HepG2 (cell line): ENCODE data around the gene XRCC1. TPM values are rescaled to one million over a fixed set of nuclear protein-coding genes. Genes with fewer than 3 reads are reported as not detected.

Experiments used
- ATAC-seq: fragments of 200-7000 bp; cut with Tn5 transposase; 3 replicates; pipeline ENCODE4 v1.9.1; 2020; ENCODE audit warnings: mild to moderate bottlenecking, moderate library complexity
- BruUV-seq: library from RNA; stranded (reverse); fragments of 400-500 nt; replicated peaks from 2 replicates; lab custom pipeline; 2021; lab: Mats Ljungman, UMichigan
- CTCF ChIA-PET: fragments of 300-600 bp; formaldehyde crosslinking; extraction: SDS; loops from one replicate; lab custom pipeline; 2021; ENCODE audit warnings: low total read pairs, inconsistent platforms, low intra/inter-chr PET ratio; lab: Yijun Ruan, JAX
- POLR2A ChIA-PET: fragments of 350-600 bp; sonication (Branson Sonifier 250); formaldehyde crosslinking; loops from one replicate; lab custom pipeline; 2020; ENCODE audit warnings: antibody characterized with exemption, inconsistent platforms; lab: Yijun Ruan, JAX
- DNase-seq: peaks from one replicate; pipeline ENCODE4 v3.0.0-alpha.2; 2015; ENCODE audit warnings: low spot score
- FAIRE-seq: peaks from 3 replicates; lab custom pipeline; 2011; peaks lifted over from hg19 to GRCh38; lab: Jason Lieb, UNC
- H2AFZ ChIP-seq: one replicate; pipeline ENCODE4 v1.6.1; 2011; ENCODE audit warnings: low read length, inconsistent platforms
- H3K27ac ChIP-seq: fragments of 300-600 bp; 3 replicates; pipeline ENCODE4 v1.8.0; 2011; ENCODE audit warnings: mixed run types, mild to moderate bottlenecking, mixed read lengths, low read length, inconsistent platforms; ENCODE audit not compliant: insufficient read depth; ENCODE audit errors: extremely low read length
- H3K27me3 ChIP-seq, 2 experiments: fragments of 200-600 bp in 1 of 2; 2 replicates in 1 of 2; 3 replicates in 1 of 2; pipeline versions ENCODE4 v1.6.0 to v1.8.0; 2011; ENCODE audit warnings: low read length in 2 of 2, mild to moderate bottlenecking in 2 of 2, moderate library complexity in 2 of 2, inconsistent platforms in 1 of 2; ENCODE audit not compliant: insufficient read depth in 2 of 2, control insufficient read depth in 1 of 2
- H3K36me3 ChIP-seq, 2 experiments: fragments of 200-600 bp in 1 of 2; replicated peaks in 1 of 2; 2 replicates in 1 of 2; 3 replicates in 1 of 2; pipeline versions ENCODE4 v1.5.1 to v1.8.0; 2011; ENCODE audit warnings: low read length in 2 of 2, inconsistent platforms in 1 of 2; ENCODE audit not compliant: insufficient read depth in 2 of 2, control insufficient read depth in 1 of 2
- H3K4me1 ChIP-seq: 2 replicates; pipeline ENCODE4 v1.5.1; 2012; ENCODE audit warnings: low read length, inconsistent platforms; ENCODE audit not compliant: insufficient read depth
- H3K4me2 ChIP-seq: 2 replicates; pipeline ENCODE4 v1.6.0; 2011; ENCODE audit warnings: low read depth, low read length, inconsistent platforms
- H3K4me3 ChIP-seq, 3 experiments: fragments of 200-600 bp in 1 of 3; sonication (generic), shearing (Covaris generic) in 1 of 3; replicated peaks in 1 of 3; 2 replicates each; pipeline ENCODE4 v1.5.1; 2011 to 2016; ENCODE audit warnings: low read length in 3 of 3, inconsistent platforms in 2 of 3, low read depth in 2 of 3, mild to moderate bottlenecking in 2 of 3, control low read depth in 1 of 3, mixed read lengths in 1 of 3; ENCODE audit not compliant: insufficient read depth in 1 of 3
- H3K79me2 ChIP-seq: one replicate; pipeline ENCODE4 v1.6.1; 2011; ENCODE audit warnings: low read length, inconsistent platforms; ENCODE audit not compliant: insufficient read depth
- H3K9ac ChIP-seq: 2 replicates; pipeline ENCODE4 v1.6.0; 2011; ENCODE audit warnings: mild to moderate bottlenecking, low read depth, low read length, inconsistent platforms; ENCODE audit not compliant: insufficient read depth
- H3K9me3 ChIP-seq: 2 replicates; pipeline ENCODE4 v1.5.1; 2012; ENCODE audit warnings: mild to moderate bottlenecking, low read length
- H4K20me1 ChIP-seq: 2 replicates; pipeline ENCODE4 v1.6.0; 2011; ENCODE audit warnings: inconsistent platforms, mild to moderate bottlenecking, low read length, moderate library complexity; ENCODE audit not compliant: insufficient read depth
- CREB1 ChIP-seq, 2 experiments: fragments of 450-650 bp in 1 of 2; IDR thresholded peaks; 2 replicates each; pipeline ENCODE4 v1.6.1; 2016 to 2017; ENCODE audit warnings: control low read depth in 1 of 2, mild to moderate bottlenecking in 1 of 2, missing compliant biosample characterization in 1 of 2, missing genetic modification characterization in 1 of 2
- CTCF ChIP-seq: sonication (generic); formaldehyde crosslinking; IDR thresholded peaks from 2 replicates; pipeline ENCODE4 v1.5.0; 2020; ENCODE audit warnings: mild to moderate bottlenecking, missing genetic modification reagents, moderate library complexity
- GATAD2A ChIP-seq: IDR thresholded peaks from 2 replicates; pipeline ENCODE4 v1.6.1; 2016
- KDM1A ChIP-seq: IDR thresholded peaks from 2 replicates; pipeline ENCODE4 v1.6.1; 2016; ENCODE audit warnings: missing compliant biosample characterization
- PPARG ChIP-seq: conservative IDR thresholded peaks from 2 replicates; pipeline ENCODE4 v1.6.1; 2016; ENCODE audit warnings: missing biosample characterization, missing genetic modification reagents
- RAD21 ChIP-seq: fragments of 450-650 bp; formaldehyde crosslinking; IDR thresholded peaks from 2 replicates; pipeline ENCODE4 v1.5.0; 2020; ENCODE audit warnings: mild to moderate bottlenecking
- SAP130 ChIP-seq: IDR thresholded peaks from 2 replicates; pipeline ENCODE4 v1.6.1; 2016; ENCODE audit warnings: low read depth
- SMC3 ChIP-seq: IDR thresholded peaks from 2 replicates; pipeline ENCODE4 v1.6.1; 2011; ENCODE audit warnings: low read length, improper control_type of control experiment
- STAG1 ChIP-seq: sonication (generic); formaldehyde crosslinking; IDR thresholded peaks from 2 replicates; pipeline ENCODE4 v1.4.0; 2020; ENCODE audit warnings: missing genetic modification reagents
- TEAD3 ChIP-seq: optimal IDR thresholded peaks from 2 replicates; pipeline ENCODE3; 2016; ENCODE audit warnings: borderline replicate concordance
- ZFP41 ChIP-seq: sonication (generic); formaldehyde crosslinking; IDR thresholded peaks from 2 replicates; pipeline ENCODE4 v1.4.0; 2020; ENCODE audit warnings: mild to moderate bottlenecking, missing genetic modification reagents, borderline replicate concordance
- ZMYM2 ChIP-seq: sonication (generic); formaldehyde crosslinking; IDR thresholded peaks from 2 replicates; pipeline ENCODE4 v1.8.0; 2022; ENCODE audit warnings: mild to moderate bottlenecking, missing genetic modification reagents
- ZNF180 ChIP-seq: sonication (generic); formaldehyde crosslinking; IDR thresholded peaks from 2 replicates; pipeline ENCODE4 v1.4.0; 2020; ENCODE audit warnings: low read depth, missing genetic modification reagents, borderline replicate concordance
- ZUFSP ChIP-seq: sonication (generic); formaldehyde crosslinking; IDR thresholded peaks from 2 replicates; pipeline ENCODE4 v1.9.0; 2021; ENCODE audit warnings: missing genetic modification reagents, mild to moderate bottlenecking, borderline replicate concordance
- WGBS: methylation state at CpG from one replicate; pipeline ENCODE4 v1.1.6; 2017; ENCODE audit warnings: low lambda C conversion rate; 5-methylcytosine and 5-hydroxymethylcytosine counted together
- in situ Hi-C: cut with HindIII; loops from 2 replicates; pipeline ENCODE4 v1.10.0; 2017; ENCODE audit warnings: low pct_unique_long_range_greater_than_20kb; ENCODE audit not compliant: extremely low pct_ligation_motif_present
- intact Hi-C: fragments of 100-400 bp; cut with micrococcal nuclease; formaldehyde crosslinking; loops from one replicate; pipeline ENCODE4 v1.10.0; 2022; ENCODE audit not compliant: unreplicated experiment
- polyA plus RNA-seq, 8 experiments: library from polyadenylated mRNA; depleted of rRNA in 3 of 8; stranded (reverse) in 7 of 8; unstranded in 1 of 8; fragments of >200 nt; fragmentation: Illumina TruSeq in 4 of 8; extraction: Trizol in 4 of 8; gene quantifications; 2 replicates each; pipeline versions ENCODE4 v1.2.1 to v1.2.3, GENCODE V29; 2011 to 2016; ENCODE audit warnings: low read depth in 4 of 8, missing spikeins in 1 of 8, mixed read lengths in 1 of 8; ENCODE audit not compliant: insufficient read depth in 1 of 8
- total RNA-seq, 5 experiments: library from RNA; depleted of rRNA; stranded (reverse); fragments of >200 nt; fragmentation: Illumina TruSeq; extraction: Trizol; gene quantifications; 2 replicates each; pipeline ENCODE4 v1.2.3, GENCODE V29; 2016; ENCODE audit warnings: low read depth in 1 of 5
- TF ChIP-seq, protein P1 (sequence below): IDR thresholded peaks from 2 replicates; pipeline ENCODE4 v1.6.1; 2016; ENCODE audit warnings: mild to moderate bottlenecking
- TF ChIP-seq, protein P2 (sequence below): sonication (generic); formaldehyde crosslinking; IDR thresholded peaks from 2 replicates; pipeline ENCODE4 v1.4.0; 2020; ENCODE audit warnings: missing genetic modification reagents, borderline replicate concordance

The XRCC1 gene
- total and polyA plus RNA-seq, 2 of the 13 experiments (the other 11 are each of a cell fraction or from before 2014, with no cell fraction given): 24.7 to 26.3 TPM

GRCh38 chr19:43519436-43520088 lies 55.8 kb downstream of the XRCC1 start:
- WGBS: 65% methylated on average over 10 of the region's 10 CpGs
- intact Hi-C loops (loop anchor here (1.0 to 10.0 kb wide), 3 partner anchors 72 to 86 kb away; partner anchors contain the start of genes IRGQ and ZNF576), in situ Hi-C loops (loop anchor here (5.0 kb wide), 1 partner anchor 72 kb away; no protein-coding TSS in a partner anchor)
- FAIRE-seq: peak; percentile 71
- H4K20me1 ChIP-seq: no peaks in the 10 kb centered on the region
- no peaks in the 10 kb centered on the region for H3K79me2 ChIP-seq
- no peaks in the 10 kb centered on the region for H3K9me3 ChIP-seq
- peak; percentile 56 for ATAC-seq
- ChIA-PET CTCF (interaction anchor here (2.5 to 5.1 kb wide), 2 partner anchors 73 to 86 kb away, joined by 18 to 109 read pairs; no protein-coding TSS in a partner anchor), POLR2A (interaction anchor here (0.6 to 2.0 kb wide), 4 partner anchors 9 to 72 kb away, joined by 3 to 19 read pairs (median 5); partner anchors contain the start of gene PHLDB3)
- no TSS peak for BruUV-seq
- no peak overlapping the region for H3K4me3 ChIP-seq
- no peak overlapping the region for H3K9ac ChIP-seq
- no peak overlapping the region for H3K4me2 ChIP-seq
- DNase-seq: peak; percentile 72
- H3K27ac ChIP-seq: no peak overlapping the region
- no peaks in the 10 kb centered on the region for H3K27me3 ChIP-seq
- H3K36me3 ChIP-seq: no peaks in the 10 kb centered on the region
- no peak overlapping the region for H2AFZ ChIP-seq
- H3K4me1 ChIP-seq: peaks cover 3% of the 10 kb centered on the region
- TF ChIP-seq STAG1 (CRISPR knock-in tag) (peak; percentile 95), ZMYM2 (CRISPR knock-in tag) (no peak), CTCF (CRISPR knock-in tag) (peak; percentile 90), GATAD2A (CRISPR knock-in tag) (0 out of 2 replicates have a peak, but pooled peaks have one; percentile 12), CREB1 (IDR thresholded peaks at IDR 0.05) (no peak), CREB1 (CRISPR knock-in tag; IDR thresholded peaks at IDR 0.05) (no peak), SAP130 (CRISPR knock-in tag) (no peak), RAD21 (CRISPR knock-in tag) (peak; percentile 89), PPARG (CRISPR knock-in tag) (no peak), TEAD3 (peak; percentile 23), ZUFSP (CRISPR knock-in tag) (no peak), SMC3 (peak; percentile 99), ZFP41 (CRISPR knock-in tag) (no peak), ZNF180 (CRISPR knock-in tag) (no peak), KDM1A (no peak)
- TF ChIP-seq, protein P1, sequence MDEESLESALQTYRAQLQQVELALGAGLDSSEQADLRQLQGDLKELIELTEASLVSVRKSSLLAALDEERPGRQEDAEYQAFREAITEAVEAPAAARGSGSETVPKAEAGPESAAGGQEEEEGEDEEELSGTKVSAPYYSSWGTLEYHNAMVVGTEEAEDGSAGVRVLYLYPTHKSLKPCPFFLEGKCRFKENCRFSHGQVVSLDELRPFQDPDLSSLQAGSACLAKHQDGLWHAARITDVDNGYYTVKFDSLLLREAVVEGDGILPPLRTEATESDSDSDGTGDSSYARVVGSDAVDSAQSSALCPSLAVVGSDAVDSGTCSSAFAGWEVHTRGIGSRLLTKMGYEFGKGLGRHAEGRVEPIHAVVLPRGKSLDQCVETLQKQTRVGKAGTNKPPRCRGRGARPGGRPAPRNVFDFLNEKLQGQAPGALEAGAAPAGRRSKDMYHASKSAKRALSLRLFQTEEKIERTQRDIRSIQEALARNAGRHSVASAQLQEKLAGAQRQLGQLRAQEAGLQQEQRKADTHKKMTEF (CRISPR knock-in tag): no peak
- TF ChIP-seq, protein P2, sequence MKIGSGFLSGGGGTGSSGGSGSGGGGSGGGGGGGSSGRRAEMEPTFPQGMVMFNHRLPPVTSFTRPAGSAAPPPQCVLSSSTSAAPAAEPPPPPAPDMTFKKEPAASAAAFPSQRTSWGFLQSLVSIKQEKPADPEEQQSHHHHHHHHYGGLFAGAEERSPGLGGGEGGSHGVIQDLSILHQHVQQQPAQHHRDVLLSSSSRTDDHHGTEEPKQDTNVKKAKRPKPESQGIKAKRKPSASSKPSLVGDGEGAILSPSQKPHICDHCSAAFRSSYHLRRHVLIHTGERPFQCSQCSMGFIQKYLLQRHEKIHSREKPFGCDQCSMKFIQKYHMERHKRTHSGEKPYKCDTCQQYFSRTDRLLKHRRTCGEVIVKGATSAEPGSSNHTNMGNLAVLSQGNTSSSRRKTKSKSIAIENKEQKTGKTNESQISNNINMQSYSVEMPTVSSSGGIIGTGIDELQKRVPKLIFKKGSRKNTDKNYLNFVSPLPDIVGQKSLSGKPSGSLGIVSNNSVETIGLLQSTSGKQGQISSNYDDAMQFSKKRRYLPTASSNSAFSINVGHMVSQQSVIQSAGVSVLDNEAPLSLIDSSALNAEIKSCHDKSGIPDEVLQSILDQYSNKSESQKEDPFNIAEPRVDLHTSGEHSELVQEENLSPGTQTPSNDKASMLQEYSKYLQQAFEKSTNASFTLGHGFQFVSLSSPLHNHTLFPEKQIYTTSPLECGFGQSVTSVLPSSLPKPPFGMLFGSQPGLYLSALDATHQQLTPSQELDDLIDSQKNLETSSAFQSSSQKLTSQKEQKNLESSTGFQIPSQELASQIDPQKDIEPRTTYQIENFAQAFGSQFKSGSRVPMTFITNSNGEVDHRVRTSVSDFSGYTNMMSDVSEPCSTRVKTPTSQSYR (CRISPR knock-in tag): no peak
